ENCODE measurements around the gene GPR162. TPM values are rescaled to one million over a fixed set of nuclear protein-coding genes. Genes with fewer than 3 reads are reported as not detected.

The GPR162 gene
- total RNA-seq, 1 experiment from 2014 or later: 2.3 TPM

- Histone ChIP-seq H3K27me3 (ENCODE audit: insufficient read depth, low read length) (no peaks in the 10 kb centered on the region), H3K79me2 (ENCODE audit: insufficient read depth, low read length) (peaks cover 12% of the 10 kb centered on the region), H3K9me2 (ENCODE audit: insufficient read depth) (no peaks in the 10 kb centered on the region), H3K4me3 (replicated peaks in 1 of 2; ENCODE audit: low read depth in 1 of 2, low read length in 2 of 2) (no peak overlapping the region), H3K9ac (ENCODE audit: low read length) (no peak overlapping the region), H3K4me2 (ENCODE audit: low read length) (no peak overlapping the region), H3K9me3 (ENCODE audit: control insufficient read depth in 1 of 2, insufficient read depth in 1 of 2, low read depth in 1 of 2, low read length in 2 of 2) (no peaks in the 10 kb centered on the region), H3K27ac (ENCODE audit: low read depth, low read length) (no peak overlapping the region), H2AFZ (ENCODE audit: low read depth, low read length, poor library complexity, severe bottlenecking) (no peak overlapping the region), H3K36me3 (ENCODE audit: control insufficient read depth in 1 of 2, insufficient read depth in 2 of 2, low read length in 2 of 2) (peaks cover 25 to 44% of the 10 kb centered on the region in 2 experiments; a peak in 3 of 4 replicates), H4K20me1 (ENCODE audit: insufficient read depth) (no peaks in the 10 kb centered on the region), H3K4me1 (ENCODE audit: control insufficient read depth in 1 of 2, insufficient read depth in 2 of 2, low read length in 2 of 2) (peaks cover 5 to 8% of the 10 kb centered on the region in 2 experiments)
- DNase-seq (ENCODE audit: low read depth, low spot score) (no peak), ATAC-seq (no peak)
- POLR2A ChIA-PET: no interaction called here
- TF ChIP-seq SIN3A (IDR thresholded peaks at IDR 0.05; ENCODE audit: low read depth) (no peak), ELF1 (IDR thresholded peaks at IDR 0.05; ENCODE audit: borderline replicate concordance, low read depth) (no peak), SRF (IDR thresholded peaks at IDR 0.05; ENCODE audit: low read depth) (no peak), EZH2phosphoT487 (IDR thresholded peaks at IDR 0.05; ENCODE audit: borderline replicate concordance) (no peak), MAX (IDR thresholded peaks at IDR 0.05) (no peak), ZNF274 (IDR thresholded peaks at IDR 0.05; ENCODE audit: low read depth, low read length) (no peak), REST (IDR thresholded peaks at IDR 0.05; ENCODE audit: low read depth) (no peak), POLR2AphosphoS5 (IDR thresholded peaks at IDR 0.05; ENCODE audit: low read depth, low read length) (no peak), EGR1 (IDR thresholded peaks at IDR 0.05; ENCODE audit: low read depth) (no peak), ATF3 (IDR thresholded peaks at IDR 0.05) (no peak), POLR2A (IDR thresholded peaks at IDR 0.05; ENCODE audit: borderline replicate concordance, extremely low read depth, insufficient read depth, insufficient read length) (no peak), JUND (IDR thresholded peaks at IDR 0.05) (no peak), ZFX (IDR thresholded peaks at IDR 0.05) (no peak), YY1 (IDR thresholded peaks at IDR 0.05; ENCODE audit: extremely low read depth, insufficient replicate concordance, low read depth, low read length) (no peak)
- no TSS peak for BruUV-seq (replicated peaks)
- RAD21 ChIA-PET (ENCODE audit: low non-redundant PET in 1 of 2, low total read pairs in 2 of 2, uncharacterized antibody in 2 of 2, unreplicated experiment in 2 of 2): no interaction called here
- CTCF ChIA-PET: no interaction called here
- intact Hi-C loops (cut with micrococcal nuclease): no loop called here
These were observed 23.8 kb downstream of the GPR162 start for GRCh38 chr12:6845395-6845794.

All from HCT116 (cell line).